WTC11 (cell line): Measurements from ENCODE around the gene SCFD1. TPM values are rescaled to one million over a fixed set of nuclear protein-coding genes. Genes with fewer than 3 reads are reported as not detected.

Source experiments
- ATAC-seq: fragments of 200-7000 bp; cut with Tn5 transposase; 2 replicates; pipeline ENCODE4 v1.10.0; 2021; ENCODE audit warnings: mild to moderate bottlenecking, moderate library complexity
- CTCF ChIA-PET: fragments of 300-600 bp; sonication (Branson Sonifier 250); formaldehyde crosslinking; loops from one replicate; lab custom pipeline; 2021; ENCODE audit warnings: antibody characterized with exemption; lab: Charles Lee
- POLR2A ChIA-PET: fragments of 350-600 bp; sonication (Branson Sonifier 250); formaldehyde crosslinking; loops from one replicate; lab custom pipeline; 2021; ENCODE audit warnings: antibody characterized with exemption; lab: Charles Lee
- DNase-seq: peaks from one replicate; pipeline ENCODE4 v3.0.0; 2021; ENCODE audit warnings: low spot score
- H3K27ac Mint-ChIP-seq: 2 replicates; pipeline ENCODE4 v1.8.0; 2021; ENCODE audit warnings: mixed read lengths
- H3K27me3 Mint-ChIP-seq: 2 replicates; pipeline ENCODE4 v1.8.0; 2021; ENCODE audit warnings: low read depth, mild to moderate bottlenecking, moderate library complexity, mixed read lengths
- H3K36me3 Mint-ChIP-seq: 2 replicates; pipeline ENCODE4 v1.8.0; 2021; ENCODE audit warnings: mixed read lengths
- H3K4me1 Mint-ChIP-seq: 2 replicates; pipeline ENCODE4 v1.8.0; 2022; ENCODE audit warnings: mixed read lengths
- H3K4me3 Mint-ChIP-seq: 2 replicates; pipeline ENCODE4 v1.8.0; 2021; ENCODE audit warnings: mild to moderate bottlenecking, moderate library complexity, mixed read lengths
- H3K9me3 Mint-ChIP-seq: 2 replicates; pipeline ENCODE4 v1.8.0; 2021; ENCODE audit warnings: mixed read lengths
- AFF4 ChIP-seq: sonication (generic); formaldehyde crosslinking; IDR thresholded peaks from 2 replicates; pipeline ENCODE4 v1.8.1; 2023; ENCODE audit warnings: mild to moderate bottlenecking, missing genetic modification reagents, borderline replicate concordance
- CREB1 ChIP-seq: sonication (generic); formaldehyde crosslinking; IDR thresholded peaks from 2 replicates; pipeline ENCODE4 v1.8.0; 2023; ENCODE audit warnings: mild to moderate bottlenecking, missing genetic modification reagents
- ESRRA ChIP-seq: sonication (generic); formaldehyde crosslinking; IDR thresholded peaks from 2 replicates; pipeline ENCODE4 v1.8.1; 2022; ENCODE audit warnings: mild to moderate bottlenecking, missing genetic modification reagents, borderline replicate concordance
- FOXP1 ChIP-seq: sonication (generic); formaldehyde crosslinking; IDR thresholded peaks from 2 replicates; pipeline ENCODE4 v1.8.0; 2022; ENCODE audit warnings: missing genetic modification reagents, mild to moderate bottlenecking, moderate library complexity, borderline replicate concordance
- FOXP4 ChIP-seq: sonication (generic); formaldehyde crosslinking; IDR thresholded peaks from 2 replicates; pipeline ENCODE4 v1.8.0; 2022; ENCODE audit warnings: mild to moderate bottlenecking, missing genetic modification reagents
- GABPB1 ChIP-seq: sonication (generic); formaldehyde crosslinking; IDR thresholded peaks from 2 replicates; pipeline ENCODE4 v1.8.1; 2023; ENCODE audit warnings: mild to moderate bottlenecking, missing genetic modification reagents
- IRF2 ChIP-seq: sonication (generic); formaldehyde crosslinking; IDR thresholded peaks from 2 replicates; pipeline ENCODE4 v1.8.0; 2022; ENCODE audit warnings: low read depth, missing genetic modification reagents, borderline replicate concordance
- NFE2L1 ChIP-seq: sonication (generic); formaldehyde crosslinking; IDR thresholded peaks from 2 replicates; pipeline ENCODE4 v1.8.1; 2023; ENCODE audit warnings: missing genetic modification reagents
- RELA ChIP-seq: sonication (generic); formaldehyde crosslinking; IDR thresholded peaks from 2 replicates; pipeline ENCODE4 v1.8.1; 2022; ENCODE audit warnings: missing genetic modification reagents, mild to moderate bottlenecking, borderline replicate concordance
- SMAD4 ChIP-seq: sonication (generic); formaldehyde crosslinking; IDR thresholded peaks from 2 replicates; pipeline ENCODE4 v1.8.0; 2022; ENCODE audit warnings: mild to moderate bottlenecking, missing genetic modification reagents
- TCF7 ChIP-seq: sonication (generic); formaldehyde crosslinking; IDR thresholded peaks from 2 replicates; pipeline ENCODE4 v1.8.0; 2022; ENCODE audit warnings: mild to moderate bottlenecking, low read depth, missing genetic modification reagents, moderate library complexity
- TEAD1 ChIP-seq: sonication (generic); formaldehyde crosslinking; IDR thresholded peaks from 2 replicates; pipeline ENCODE4 v1.8.0; 2022; ENCODE audit warnings: mild to moderate bottlenecking, missing genetic modification reagents
- TEAD4 ChIP-seq: sonication (generic); formaldehyde crosslinking; IDR thresholded peaks from 2 replicates; pipeline ENCODE4 v1.8.0; 2022; ENCODE audit warnings: mild to moderate bottlenecking, missing genetic modification reagents
- USF2 ChIP-seq: sonication (generic); formaldehyde crosslinking; IDR thresholded peaks from 2 replicates; pipeline ENCODE4 v1.8.1; 2023; ENCODE audit warnings: mild to moderate bottlenecking, missing genetic modification reagents, moderate library complexity
- ZNF219 ChIP-seq: sonication (generic); formaldehyde crosslinking; IDR thresholded peaks from 2 replicates; pipeline ENCODE4 v1.8.0; 2023; ENCODE audit warnings: missing genetic modification reagents, mild to moderate bottlenecking, borderline replicate concordance
- ZNF317 ChIP-seq: sonication (generic); formaldehyde crosslinking; IDR thresholded peaks from 2 replicates; pipeline ENCODE4 v1.8.1; 2023; ENCODE audit warnings: low read depth, mild to moderate bottlenecking, moderate library complexity, missing genetic modification reagents, borderline replicate concordance
- ZNF416 ChIP-seq: fragments of 250-450 bp; sonication (Bioruptor Pico); IDR thresholded peaks from 2 replicates; pipeline ENCODE4 v1.9.0; 2021; ENCODE audit warnings: mild to moderate bottlenecking, inconsistent platforms
- total RNA-seq: library from RNA; stranded (reverse); gene quantifications from 3 replicates; pipeline ENCODE4 v1.2.3, GENCODE V29; 2021
- TF ChIP-seq, protein P1 (sequence below): sonication (generic); formaldehyde crosslinking; IDR thresholded peaks from 2 replicates; pipeline ENCODE4 v1.8.1; 2023; ENCODE audit warnings: mild to moderate bottlenecking, missing genetic modification reagents
- TF ChIP-seq, protein P2 (sequence below): sonication (generic); formaldehyde crosslinking; IDR thresholded peaks from 2 replicates; pipeline ENCODE4 v1.8.1; 2022; ENCODE audit warnings: low read depth, missing genetic modification reagents, borderline replicate concordance
- TF ChIP-seq, protein P3 (sequence below): fragments of 250-450 bp; sonication (Bioruptor Pico); conservative IDR thresholded peaks from 2 replicates; pipeline ENCODE4 v1.9.0; 2021; ENCODE audit warnings: mild to moderate bottlenecking

SCFD1 gene
- total RNA-seq, 1 experiment from 2014 or later: 77.5 TPM

- DNase-seq (no peak), ATAC-seq (no peak)
- Mint-ChIP-seq H3K27me3 (no peaks in the 10 kb centered on the region), H3K9me3 (peaks cover 15% of the 10 kb centered on the region), H3K4me1 (no peaks in the 10 kb centered on the region), H3K36me3 (peaks cover 2% of the 10 kb centered on the region), H3K4me3 (no peak overlapping the region), H3K27ac (no peak overlapping the region)
- CTCF ChIA-PET: no interaction called here
- TF ChIP-seq GABPB1 (CRISPR knock-in tag): no peak
- TF ChIP-seq, protein P1, sequence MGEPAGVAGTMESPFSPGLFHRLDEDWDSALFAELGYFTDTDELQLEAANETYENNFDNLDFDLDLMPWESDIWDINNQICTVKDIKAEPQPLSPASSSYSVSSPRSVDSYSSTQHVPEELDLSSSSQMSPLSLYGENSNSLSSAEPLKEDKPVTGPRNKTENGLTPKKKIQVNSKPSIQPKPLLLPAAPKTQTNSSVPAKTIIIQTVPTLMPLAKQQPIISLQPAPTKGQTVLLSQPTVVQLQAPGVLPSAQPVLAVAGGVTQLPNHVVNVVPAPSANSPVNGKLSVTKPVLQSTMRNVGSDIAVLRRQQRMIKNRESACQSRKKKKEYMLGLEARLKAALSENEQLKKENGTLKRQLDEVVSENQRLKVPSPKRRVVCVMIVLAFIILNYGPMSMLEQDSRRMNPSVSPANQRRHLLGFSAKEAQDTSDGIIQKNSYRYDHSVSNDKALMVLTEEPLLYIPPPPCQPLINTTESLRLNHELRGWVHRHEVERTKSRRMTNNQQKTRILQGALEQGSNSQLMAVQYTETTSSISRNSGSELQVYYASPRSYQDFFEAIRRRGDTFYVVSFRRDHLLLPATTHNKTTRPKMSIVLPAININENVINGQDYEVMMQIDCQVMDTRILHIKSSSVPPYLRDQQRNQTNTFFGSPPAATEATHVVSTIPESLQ (CRISPR knock-in tag): no peak
- TF ChIP-seq IRF2: no peak
- TF ChIP-seq FOXP1 (CRISPR knock-in tag): no peak
- TF ChIP-seq SMAD4 (CRISPR knock-in tag): no peak
- TF ChIP-seq, protein P2, sequence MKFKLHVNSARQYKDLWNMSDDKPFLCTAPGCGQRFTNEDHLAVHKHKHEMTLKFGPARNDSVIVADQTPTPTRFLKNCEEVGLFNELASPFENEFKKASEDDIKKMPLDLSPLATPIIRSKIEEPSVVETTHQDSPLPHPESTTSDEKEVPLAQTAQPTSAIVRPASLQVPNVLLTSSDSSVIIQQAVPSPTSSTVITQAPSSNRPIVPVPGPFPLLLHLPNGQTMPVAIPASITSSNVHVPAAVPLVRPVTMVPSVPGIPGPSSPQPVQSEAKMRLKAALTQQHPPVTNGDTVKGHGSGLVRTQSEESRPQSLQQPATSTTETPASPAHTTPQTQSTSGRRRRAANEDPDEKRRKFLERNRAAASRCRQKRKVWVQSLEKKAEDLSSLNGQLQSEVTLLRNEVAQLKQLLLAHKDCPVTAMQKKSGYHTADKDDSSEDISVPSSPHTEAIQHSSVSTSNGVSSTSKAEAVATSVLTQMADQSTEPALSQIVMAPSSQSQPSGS (CRISPR knock-in tag): no peak
- TF ChIP-seq, protein P3, sequence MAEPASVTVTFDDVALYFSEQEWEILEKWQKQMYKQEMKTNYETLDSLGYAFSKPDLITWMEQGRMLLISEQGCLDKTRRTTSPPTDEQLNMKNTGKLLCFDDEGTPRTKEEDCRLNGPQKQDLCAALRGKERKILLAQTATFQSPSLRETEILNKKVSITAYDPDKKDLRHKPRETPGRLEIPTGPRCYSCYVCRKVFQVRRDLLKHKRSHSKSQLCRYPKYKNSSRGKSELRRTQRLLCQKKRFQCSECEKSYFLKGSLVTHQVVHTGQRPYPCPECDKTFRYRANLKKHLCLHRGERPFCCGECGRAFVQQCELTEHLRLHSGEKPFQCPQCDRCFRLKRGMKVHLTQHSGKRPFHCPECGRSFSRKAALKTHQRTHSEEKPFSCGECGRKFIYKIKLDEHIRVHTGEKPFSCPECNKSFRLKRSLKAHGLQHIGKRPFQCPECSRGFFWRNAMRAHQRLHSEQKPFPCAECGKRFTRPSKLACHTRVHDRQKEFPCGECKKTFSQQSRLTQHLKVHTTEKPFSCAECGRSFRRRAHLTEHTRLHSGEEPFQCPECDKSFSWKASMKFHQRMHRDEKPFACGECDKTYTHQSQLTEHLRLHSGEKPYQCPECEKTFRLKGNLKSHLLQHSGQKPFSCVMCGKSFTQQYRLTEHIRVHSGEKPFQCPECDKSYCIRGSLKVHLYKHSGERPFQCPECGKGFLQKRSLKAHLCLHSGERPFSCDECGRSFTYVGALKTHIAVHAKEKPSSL (CRISPR knock-in tag): no peak
- no peak for TF ChIP-seq CREB1 (CRISPR knock-in tag)
- TF ChIP-seq AFF4: no peak
- no peak for TF ChIP-seq FOXP4 (CRISPR knock-in tag)
- no peak for TF ChIP-seq ESRRA
- TF ChIP-seq TEAD1 (CRISPR knock-in tag): no peak
- TF ChIP-seq RELA: no peak
- TF ChIP-seq ZNF219 (CRISPR knock-in tag): no peak
- TF ChIP-seq ZNF416 (CRISPR knock-in tag): no peak
- TF ChIP-seq TCF7: no peak
- no peak for TF ChIP-seq ZNF317 (CRISPR knock-in tag)
- TF ChIP-seq USF2 (CRISPR knock-in tag): no peak
- TF ChIP-seq TEAD4 (CRISPR knock-in tag): no peak
- no peak for TF ChIP-seq NFE2L1 (CRISPR knock-in tag)
- POLR2A ChIA-PET: no interaction called here
These were observed 135.0 kb downstream of the SCFD1 start for GRCh38 chr14:30757082-30757481.
